Right lobe of liver (tissue), 4 donors: ENCODE data around the gene PLPP4.

Source experiments
- POLR2A ChIP-seq: fragments of 450-650 bp; IDR thresholded peaks from one replicate; pipeline ENCODE4 v1.6.1; 2017; ENCODE audit warnings: antibody characterized with exemption, mild to moderate bottlenecking
- TF ChIP-seq, protein P1 (sequence below), 4 donors: fragments of 200-600 bp in 3 of 4; fragments of 450-650 bp in 1 of 4; IDR thresholded peaks; one replicate each; pipeline versions ENCODE4 v1.5.1 to v1.8.0; 2016 to 2022; ENCODE audit warnings: antibody characterized with exemption in 4 of 4, mild to moderate bottlenecking in 2 of 4
- donor health status: DM: no; HTN: no; CAD: no.
- donor health status: DM: no; HTN: no; CAD: no.
- donor health status: DM: no; HTN: yes; CAD: no.

GRCh38 chr10:120607710-120608703, 151.0 kb downstream of the PLPP4 start:
- no peak for TF ChIP-seq POLR2A
- TF ChIP-seq, protein P1, sequence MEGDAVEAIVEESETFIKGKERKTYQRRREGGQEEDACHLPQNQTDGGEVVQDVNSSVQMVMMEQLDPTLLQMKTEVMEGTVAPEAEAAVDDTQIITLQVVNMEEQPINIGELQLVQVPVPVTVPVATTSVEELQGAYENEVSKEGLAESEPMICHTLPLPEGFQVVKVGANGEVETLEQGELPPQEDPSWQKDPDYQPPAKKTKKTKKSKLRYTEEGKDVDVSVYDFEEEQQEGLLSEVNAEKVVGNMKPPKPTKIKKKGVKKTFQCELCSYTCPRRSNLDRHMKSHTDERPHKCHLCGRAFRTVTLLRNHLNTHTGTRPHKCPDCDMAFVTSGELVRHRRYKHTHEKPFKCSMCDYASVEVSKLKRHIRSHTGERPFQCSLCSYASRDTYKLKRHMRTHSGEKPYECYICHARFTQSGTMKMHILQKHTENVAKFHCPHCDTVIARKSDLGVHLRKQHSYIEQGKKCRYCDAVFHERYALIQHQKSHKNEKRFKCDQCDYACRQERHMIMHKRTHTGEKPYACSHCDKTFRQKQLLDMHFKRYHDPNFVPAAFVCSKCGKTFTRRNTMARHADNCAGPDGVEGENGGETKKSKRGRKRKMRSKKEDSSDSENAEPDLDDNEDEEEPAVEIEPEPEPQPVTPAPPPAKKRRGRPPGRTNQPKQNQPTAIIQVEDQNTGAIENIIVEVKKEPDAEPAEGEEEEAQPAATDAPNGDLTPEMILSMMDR (IDR thresholded peaks at IDR 0.05): no peak
